NT2/D1 (cell line): ENCODE data around the gene NUP50.
"Not testable (repeated sequence)": the region's sequence is repeated elsewhere in the genome, so short reads cannot be mapped to it uniquely, and the experiment has no call there.

Source experiments
- SUZ12 ChIP-seq: IDR thresholded peaks from 2 replicates; pipeline ENCODE4 v1.6.1; 2011; ENCODE audit not compliant: insufficient read length, insufficient read depth; ENCODE audit errors: extremely low read depth
- YY1 ChIP-seq: IDR thresholded peaks from 2 replicates; pipeline ENCODE4 v1.6.1; 2011; ENCODE audit not compliant: insufficient read length, insufficient read depth
- ZNF274 ChIP-seq: IDR thresholded peaks from 2 replicates; pipeline ENCODE4 v1.6.1; 2011; ENCODE audit warnings: mild to moderate bottlenecking, low read depth, low read length

DNA sequence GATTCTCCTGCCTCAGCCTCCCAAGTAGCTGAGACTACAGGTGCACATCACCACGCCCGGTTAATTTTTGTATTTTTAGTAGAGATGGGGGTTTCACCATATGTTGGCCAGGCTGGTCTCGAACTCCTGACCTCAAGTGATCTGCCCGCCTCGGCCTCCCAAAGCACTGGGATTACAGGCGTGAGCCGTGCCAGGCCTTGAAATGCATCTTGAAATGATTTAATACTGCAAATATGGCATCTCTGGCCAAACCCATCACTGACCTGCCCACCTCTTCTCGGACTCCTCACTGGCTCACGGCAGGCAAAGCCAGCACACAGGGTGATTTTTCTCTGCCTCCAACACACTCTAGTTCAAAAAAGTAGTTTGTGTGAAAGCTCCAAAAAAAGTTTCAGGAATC, 28.0 kb downstream of the NUP50 start:
- TF ChIP-seq SUZ12, ZNF274, YY1: not testable (repeated sequence)
